ENCODE results near the gene BTBD1.

Gene BTBD1

DNA sequence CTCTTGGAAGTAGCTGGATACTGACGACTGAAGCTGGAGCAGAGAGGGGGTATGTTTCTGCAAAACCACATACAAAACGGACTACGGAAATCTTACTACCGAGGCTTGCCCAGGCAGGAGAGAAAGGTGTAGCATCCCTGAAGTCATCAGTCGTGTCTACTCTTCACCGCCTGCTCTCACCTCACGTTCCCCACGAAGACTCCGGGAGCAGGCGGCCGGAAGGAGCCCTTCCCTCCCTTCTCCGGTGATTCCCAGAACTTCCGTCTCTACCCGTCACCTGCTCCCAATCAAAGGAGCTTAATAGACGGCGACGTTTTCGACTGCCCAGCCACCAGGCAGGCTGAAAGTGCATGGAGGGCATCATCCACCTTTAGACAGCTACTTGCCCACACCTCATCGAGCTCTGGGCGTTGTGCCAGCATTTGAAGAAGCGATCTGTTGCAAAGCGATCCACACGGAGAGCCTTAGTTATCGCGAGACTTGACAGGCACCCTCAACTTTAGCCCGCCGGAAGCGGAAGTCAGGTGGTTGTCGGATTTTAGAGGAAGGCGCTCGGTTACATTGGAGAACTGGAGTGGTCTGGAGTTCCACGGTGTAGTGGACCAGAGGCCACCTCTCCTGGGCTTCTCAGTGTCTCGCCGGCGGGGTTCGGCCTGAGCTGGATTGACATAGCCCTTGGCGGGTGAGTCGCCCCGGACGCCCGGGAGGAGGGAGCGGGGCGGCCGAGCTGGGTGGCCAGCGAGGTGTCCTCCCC is 81.2 kb downstream of the BTBD1 start, which contains the start of gene RAMAC:
TSS of gene RAMAC (plus strand) at position 523 of the 754 bp plus-strand sequence. CDS start 2,809 bp downstream, outside the sequence.
- peak; percentile 93 for DNase-seq

DNA sequence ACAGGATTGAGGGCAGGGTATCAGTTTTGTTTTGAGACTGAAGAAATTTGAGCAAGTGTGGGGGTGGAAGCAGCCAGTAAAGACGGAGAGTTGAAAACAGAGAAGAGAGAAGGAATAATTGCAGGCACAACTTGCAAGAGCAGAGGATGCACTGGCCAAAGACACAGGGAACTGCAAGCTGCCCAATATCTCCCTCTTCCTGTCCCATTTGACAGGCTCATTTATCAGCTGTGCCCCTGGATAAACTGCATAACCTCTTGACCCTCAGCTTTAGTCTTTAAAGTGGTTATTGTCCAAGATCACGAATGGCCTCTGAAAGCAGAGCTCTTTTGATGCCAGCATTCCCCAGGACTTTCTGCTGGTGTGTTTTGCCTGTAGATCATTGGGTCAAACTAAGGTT is 86.1 kb downstream of the BTBD1 start:
- no peak for DNase-seq

DNA sequence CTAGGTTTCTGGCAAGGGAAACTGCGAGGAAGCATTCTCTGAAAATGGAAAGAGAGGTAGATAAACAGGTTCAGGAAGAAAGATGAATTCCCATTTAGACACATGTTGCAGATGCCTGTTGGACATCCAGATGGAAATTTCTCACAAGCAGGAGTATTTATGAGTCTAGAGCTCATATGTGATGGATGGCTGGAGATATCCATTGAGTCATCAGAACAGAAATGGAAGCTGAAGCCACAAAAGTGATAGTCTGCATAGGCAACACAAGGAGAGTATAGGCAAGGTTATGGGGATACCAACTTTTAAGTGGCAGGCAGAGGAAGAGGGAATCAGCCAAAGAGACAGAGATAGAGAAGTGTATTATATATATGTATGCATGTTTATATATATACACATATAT is 87.3 kb downstream of the BTBD1 start:
- DNase-seq = no peak

DNA sequence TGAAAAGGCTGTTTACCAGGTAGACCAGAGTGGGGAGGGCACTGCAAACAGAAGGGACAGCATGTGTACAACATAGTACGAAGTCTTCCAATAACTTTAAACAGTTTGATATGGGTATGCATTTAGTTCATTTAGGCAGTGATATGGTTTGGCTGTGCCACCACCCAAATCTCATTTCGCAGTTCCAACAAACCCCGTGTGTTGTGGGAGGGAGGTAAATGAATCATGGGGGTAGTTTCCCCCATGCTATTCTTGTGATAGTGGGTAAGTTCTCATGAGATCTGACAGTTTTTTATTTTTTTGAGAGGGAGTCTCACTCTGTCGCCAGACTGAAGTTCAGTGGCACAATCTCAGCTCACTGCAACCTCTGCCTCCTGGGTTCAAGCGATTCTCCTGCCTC is 88.6 kb downstream of the BTBD1 start:
- no peak for DNase-seq

DNA sequence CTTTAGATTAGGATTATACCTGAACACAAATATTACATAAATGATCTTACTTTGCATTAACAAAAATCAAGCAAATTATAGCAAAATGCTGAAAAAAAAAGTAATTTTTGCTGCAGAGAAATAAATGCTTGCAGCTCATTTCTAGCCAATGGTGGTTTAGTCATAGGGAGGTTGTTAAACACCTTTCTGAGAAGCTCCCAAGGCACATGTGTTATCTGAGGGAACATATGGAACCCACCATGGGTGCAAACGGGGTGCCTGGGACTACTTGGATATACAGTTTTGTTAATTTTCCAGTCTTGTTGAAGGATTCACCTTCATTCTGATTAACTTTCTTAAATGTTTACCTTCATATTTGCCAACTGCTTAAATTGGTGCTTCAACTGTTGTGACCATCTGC is 90.0 kb downstream of the BTBD1 start:
- DNase-seq = no peak

DNA sequence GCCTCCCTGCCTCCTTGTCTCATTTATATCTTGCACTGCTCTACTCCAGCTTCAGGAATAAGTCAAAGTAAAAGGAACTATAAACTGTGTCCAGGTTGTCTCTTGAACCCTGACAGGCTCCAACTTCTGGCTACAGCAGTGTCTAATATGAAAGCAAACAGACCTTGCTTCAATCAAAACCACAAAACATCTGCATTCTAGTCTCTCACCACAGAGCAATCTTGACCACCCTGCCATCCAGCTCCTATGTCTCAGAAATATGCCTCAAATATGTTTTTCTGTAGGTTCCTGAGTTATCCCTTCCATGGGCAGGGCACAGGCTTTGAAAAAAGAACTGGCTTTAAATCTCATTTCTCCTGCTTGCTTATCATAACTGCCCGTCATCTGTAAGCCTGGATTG is 94.1 kb downstream of the BTBD1 start:
- no peak for DNase-seq

DNA sequence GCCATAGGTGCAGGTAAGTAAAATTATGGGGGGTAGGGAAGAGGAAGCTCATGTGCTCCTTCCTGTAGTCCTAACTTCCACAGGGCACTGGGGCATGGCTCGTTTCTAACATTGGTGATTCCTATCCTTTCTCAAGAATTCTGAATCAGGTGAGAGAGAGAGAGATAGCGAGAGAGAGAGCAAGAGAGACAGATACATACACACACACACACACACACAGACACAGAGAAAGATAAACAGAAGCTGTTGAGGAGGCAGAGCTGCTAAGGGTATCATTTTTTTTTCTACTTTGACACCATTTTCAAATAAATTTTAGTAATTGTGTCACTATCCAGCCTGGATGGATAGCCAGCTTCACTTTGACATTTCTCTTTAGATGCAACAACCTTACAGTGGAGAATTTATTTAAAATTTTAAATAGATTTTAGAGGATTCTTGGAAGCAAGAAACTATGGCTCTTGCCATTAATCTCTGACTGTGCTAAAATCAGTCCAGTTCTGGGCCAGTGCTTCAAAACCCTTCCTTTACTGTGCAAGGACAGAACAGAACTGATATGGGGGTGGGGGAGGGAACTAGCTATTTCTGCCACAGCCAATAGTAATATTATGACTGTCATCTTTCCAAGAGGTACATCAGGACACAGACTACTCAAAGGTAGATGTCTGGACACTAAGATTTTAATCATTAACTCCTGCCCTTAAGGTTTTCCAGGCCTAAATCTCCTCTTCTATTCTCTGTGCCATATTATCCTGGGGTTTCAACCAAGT is 95.7 kb downstream of the BTBD1 start:
- DNase-seq = no peak

DNA sequence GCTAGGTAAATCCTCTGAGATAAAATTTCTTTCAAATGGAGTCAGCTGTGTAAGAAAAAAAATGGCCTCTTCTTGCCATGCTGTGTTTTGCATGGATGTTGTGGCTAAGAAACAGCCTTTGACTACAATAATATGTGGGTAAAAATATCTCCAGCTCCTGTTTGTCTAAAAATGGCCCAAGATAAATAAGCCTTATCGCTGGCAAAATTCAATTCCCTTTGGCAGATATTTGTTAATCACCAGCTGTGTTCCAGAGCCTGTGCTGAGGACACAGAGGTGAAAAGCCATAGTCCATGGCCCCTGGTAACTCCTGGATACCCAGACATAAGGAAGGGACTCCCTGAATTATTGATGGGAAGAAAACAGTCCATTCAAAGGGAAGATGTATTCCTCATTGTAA is 96.4 kb downstream of the BTBD1 start:
- no peak for DNase-seq

DNA sequence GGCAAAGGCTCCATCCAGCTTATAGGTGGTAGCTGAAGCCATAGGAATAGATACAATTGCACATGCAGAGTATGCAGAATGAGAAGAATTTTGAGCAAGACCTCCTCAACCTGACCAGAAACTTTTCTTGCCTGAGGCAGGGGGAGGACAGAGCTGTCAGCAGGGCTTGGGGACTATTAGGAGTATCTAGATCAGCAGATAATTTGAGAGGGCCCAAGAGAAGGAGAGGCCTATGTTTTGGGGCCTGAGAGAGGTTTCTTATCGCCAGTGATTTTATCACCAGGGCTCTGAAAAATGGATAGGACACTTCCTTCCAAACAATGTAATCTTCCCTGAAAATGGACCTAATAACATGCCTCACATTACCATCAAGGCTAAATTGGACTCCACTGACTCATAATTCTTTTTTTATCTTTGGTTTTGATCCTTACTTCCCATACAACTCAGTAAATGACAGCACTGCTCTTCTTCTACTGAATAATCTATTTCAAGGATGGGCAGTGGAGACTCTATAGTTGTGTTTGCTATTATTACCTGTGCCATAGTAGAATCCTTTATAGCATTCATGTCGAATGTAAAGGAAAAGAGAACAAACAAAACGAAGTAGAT is 96.9 kb downstream of the BTBD1 start:
- DNase-seq = no peak

DNA sequence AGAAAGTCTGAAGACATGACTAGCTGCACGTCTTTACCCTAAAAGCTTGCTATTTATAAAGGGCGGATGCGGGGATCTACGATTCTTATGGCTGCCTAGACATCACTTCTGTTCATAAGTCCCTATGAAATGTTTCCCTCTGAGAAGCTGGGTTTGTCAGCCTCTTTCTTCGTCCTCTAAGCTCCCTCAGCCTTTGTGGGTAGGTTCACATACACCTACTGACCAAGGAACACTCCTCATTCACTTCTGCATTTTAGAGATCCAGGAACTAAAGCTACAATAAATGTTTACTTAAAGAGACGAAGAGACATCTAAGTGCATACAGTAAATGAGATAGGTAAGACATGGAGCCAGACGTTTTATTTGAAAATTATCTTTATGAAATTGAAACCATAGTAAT is 97.7 kb downstream of the BTBD1 start:
- DNase-seq = no peak

DNA sequence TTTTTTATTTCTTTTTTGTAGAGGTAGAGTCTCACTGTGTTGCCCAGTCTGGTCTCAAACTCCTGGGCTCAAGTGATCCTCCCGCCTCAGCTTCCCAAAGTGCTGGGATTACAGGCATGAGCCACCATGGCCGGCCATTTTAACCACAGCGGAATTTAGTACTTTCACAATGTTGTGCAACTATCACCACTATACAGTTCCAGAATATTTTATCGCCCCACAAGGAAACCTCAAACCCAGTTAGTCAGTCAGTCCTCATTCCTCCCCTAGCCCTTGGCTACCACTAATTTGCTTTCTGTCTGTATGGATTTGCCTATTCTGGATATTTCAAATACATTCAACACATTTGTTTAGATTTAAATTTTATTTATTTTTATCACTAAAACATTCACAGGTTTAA is 99.0 kb downstream of the BTBD1 start:
- peak; percentile 42 for DNase-seq

DNA sequence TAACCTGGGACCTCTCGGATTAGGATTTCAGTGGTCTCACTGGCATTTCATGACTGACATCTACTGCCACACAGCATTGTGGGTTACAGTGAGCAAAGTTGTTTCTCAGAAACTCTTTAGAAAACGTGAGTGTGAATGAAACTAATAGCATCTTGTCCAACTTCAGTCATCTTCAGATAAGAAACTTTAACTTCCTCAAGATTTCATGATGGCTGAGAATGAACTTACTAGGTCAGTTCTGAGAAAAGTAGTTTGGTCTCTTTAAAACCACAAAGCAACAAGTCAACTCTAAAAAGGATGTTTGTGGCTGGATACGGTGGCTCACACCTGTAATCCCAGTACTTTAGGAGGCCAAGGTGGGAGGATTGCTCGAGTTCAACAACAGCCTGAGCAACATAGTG is 100.4 kb downstream of the BTBD1 start:
- no peak for DNase-seq

Measured in EL (cell line).